SU-DHL-6 (cell line): ENCODE data around the gene CEP128.

Source experiments
- H2AFZ ChIP-seq: fragments of 200-600 bp; sonication (generic); 2 replicates; pipeline ENCODE4 v1.6.1; 2014; ENCODE audit warnings: low read depth, mild to moderate bottlenecking, moderate library complexity, mixed read lengths, antibody characterized with exemption, low read length; ENCODE audit not compliant: severe bottlenecking
- H3F3A ChIP-seq: fragments of 200-600 bp; shearing (Covaris generic); 2 replicates; pipeline ENCODE4 v1.6.0; 2016; ENCODE audit warnings: antibody characterized with exemption, mild to moderate bottlenecking; ENCODE audit not compliant: insufficient read depth
- H3K27ac ChIP-seq: fragments of 200-600 bp; sonication (generic); 2 replicates; pipeline ENCODE4 v1.5.1; 2016; ENCODE audit warnings: low read depth, mild to moderate bottlenecking, low read length, moderate library complexity, mixed read lengths
- H3K27me3 ChIP-seq: fragments of 200-600 bp; sonication (generic), shearing (Covaris generic); 2 replicates; pipeline ENCODE4 v1.6.0; 2014; ENCODE audit warnings: mild to moderate bottlenecking, low read length
- H3K36me3 ChIP-seq: fragments of 200-600 bp; sonication (generic); 2 replicates; pipeline ENCODE4 v1.6.1; 2014; ENCODE audit warnings: mild to moderate bottlenecking, low read length, mixed read lengths
- H3K4me2 ChIP-seq: fragments of 300-600, 200-600 bp; shearing (Covaris generic), sonication (generic); 2 replicates; pipeline ENCODE4 v1.6.0; 2014; ENCODE audit warnings: low read length, low read depth, mild to moderate bottlenecking; ENCODE audit not compliant: poor library complexity, severe bottlenecking
- H3K4me3 ChIP-seq: fragments of 200-600 bp; sonication (generic); 2 replicates; pipeline ENCODE4 v1.5.1; 2014; ENCODE audit warnings: antibody characterized with exemption, low read length, mild to moderate bottlenecking, mixed read lengths; ENCODE audit not compliant: insufficient read depth, poor library complexity, severe bottlenecking
- H3K79me2 ChIP-seq: fragments of 200-600 bp; sonication (generic); 2 replicates; pipeline ENCODE4 v1.6.1; 2014; ENCODE audit warnings: mild to moderate bottlenecking, low read length, moderate library complexity; ENCODE audit not compliant: insufficient read depth
- H3K9ac ChIP-seq: fragments of 200-600 bp; sonication (generic); 2 replicates; pipeline ENCODE4 v1.7.0; 2014; ENCODE audit warnings: mild to moderate bottlenecking, low read length
- H3K9me2 ChIP-seq: fragments of 200-600 bp; sonication (generic); replicated peaks from 2 replicates; pipeline ENCODE4 v1.6.1; 2014; ENCODE audit warnings: low read length; ENCODE audit not compliant: insufficient read depth
- H3K9me3 ChIP-seq: fragments of 200-600 bp; sonication (generic); 2 replicates; pipeline ENCODE4 v1.6.1; 2014; ENCODE audit warnings: low read length, mixed read lengths; ENCODE audit not compliant: insufficient read depth
- H4K20me1 ChIP-seq: fragments of 200-600 bp; sonication (generic); 2 replicates; pipeline ENCODE4 v1.6.1; 2014; ENCODE audit warnings: low read depth, mild to moderate bottlenecking, antibody characterized with exemption, low read length, moderate library complexity, mixed read lengths
- CTCF ChIP-seq: fragments of 200-600 bp; sonication (generic); IDR thresholded peaks from one replicate; pipeline ENCODE4 v1.5.1; 2017; ENCODE audit warnings: antibody characterized with exemption, mild to moderate bottlenecking, low read length, moderate library complexity; ENCODE audit not compliant: insufficient read depth, poor library complexity, severe bottlenecking
- EZH2phosphoT487 ChIP-seq: fragments of 200-600 bp; sonication (generic), shearing (Covaris generic); conservative IDR thresholded peaks from 2 replicates; pipeline ENCODE4 v1.6.1; 2018; ENCODE audit warnings: mild to moderate bottlenecking, antibody characterized with exemption, low read length, moderate library complexity, mixed read lengths

The CEP128 gene

DNA sequence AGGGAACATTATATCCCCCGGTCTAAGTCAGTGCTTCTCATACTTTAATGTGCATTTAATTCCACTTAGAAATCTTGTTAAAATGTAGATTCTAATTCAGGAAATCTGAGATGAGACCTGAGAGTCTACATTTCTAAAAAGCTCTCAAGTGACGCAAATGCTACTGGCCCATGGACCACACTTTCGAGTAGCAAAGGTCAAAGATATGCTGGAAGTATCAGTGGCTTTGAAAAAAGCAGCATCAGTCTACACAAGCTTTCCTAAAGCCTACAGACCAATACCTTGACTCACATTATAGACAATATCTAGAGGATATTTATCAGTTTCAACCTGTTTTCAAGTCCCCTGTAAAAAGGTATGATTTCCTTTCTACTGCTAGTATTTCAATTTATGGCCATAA is 248.6 kb downstream of the CEP128 start:
- Histone ChIP-seq H3K27me3 (no peaks in the 10 kb centered on the region), H3K27ac (no peak overlapping the region), H2AFZ (no peak overlapping the region), H4K20me1 (no peaks in the 10 kb centered on the region), H3K4me3 (no peak overlapping the region), H3K36me3 (no peaks in the 10 kb centered on the region), H3K79me2 (no peaks in the 10 kb centered on the region), H3K9ac (no peak overlapping the region), H3F3A (no peaks in the 10 kb centered on the region), H3K4me2 (no peak overlapping the region), H3K9me3 (no peaks in the 10 kb centered on the region), H3K9me2 (no peaks in the 10 kb centered on the region)
- TF ChIP-seq EZH2phosphoT487 (no peak), CTCF (no peak)

- H3K9ac ChIP-seq = no peak overlapping the region
- no peaks in the 10 kb centered on the region for H3K9me2 ChIP-seq
- no peaks in the 10 kb centered on the region for H3K27me3 ChIP-seq
- H3K36me3 ChIP-seq = no peaks in the 10 kb centered on the region
- H3K9me3 ChIP-seq = no peaks in the 10 kb centered on the region
- H4K20me1 ChIP-seq = no peaks in the 10 kb centered on the region
- no peak for TF ChIP-seq EZH2phosphoT487
- no peak overlapping the region for H3K4me3 ChIP-seq
- no peak overlapping the region for H3K27ac ChIP-seq
- no peak overlapping the region for H3K4me2 ChIP-seq
- no peak overlapping the region for H2AFZ ChIP-seq
- no peaks in the 10 kb centered on the region for H3F3A ChIP-seq
- no peaks in the 10 kb centered on the region for H3K79me2 ChIP-seq
Measured at GRCh38 chr14:80681651-80682050, 259.9 kb downstream of the CEP128 start.

DNA sequence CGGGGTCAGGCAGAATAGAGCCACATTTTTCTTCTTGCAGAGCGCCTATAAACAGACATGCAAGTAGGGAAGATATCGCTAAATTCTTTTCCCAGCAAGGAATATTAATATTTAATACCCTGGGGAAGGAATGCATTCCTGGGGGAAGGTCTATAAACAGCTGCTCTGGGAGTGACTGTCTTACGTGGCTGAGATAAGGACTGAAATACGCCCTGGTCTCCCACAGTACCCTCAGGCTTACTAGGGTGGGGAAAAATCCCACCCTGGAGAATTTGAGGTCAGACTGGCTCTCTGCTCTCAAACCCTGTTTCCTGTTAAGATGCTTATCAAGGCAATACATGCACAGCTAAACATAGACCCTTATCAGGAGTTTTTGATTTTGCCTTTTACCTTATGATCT is 262.3 kb downstream of the CEP128 start:
- no peak overlapping the region for H3K9ac ChIP-seq
- no peaks in the 10 kb centered on the region for H3K9me3 ChIP-seq
- H3K27me3 ChIP-seq = no peaks in the 10 kb centered on the region
- H3K27ac ChIP-seq = no peak overlapping the region
- no peaks in the 10 kb centered on the region for H3K36me3 ChIP-seq
- no peaks in the 10 kb centered on the region for H3K79me2 ChIP-seq
- H4K20me1 ChIP-seq = no peaks in the 10 kb centered on the region
- no peaks in the 10 kb centered on the region for H3F3A ChIP-seq
- H3K4me3 ChIP-seq = no peak overlapping the region
- H3K4me2 ChIP-seq = no peak overlapping the region
- TF ChIP-seq CTCF (no peak), EZH2phosphoT487 (no peak)
- no peaks in the 10 kb centered on the region for H3K9me2 ChIP-seq
- H2AFZ ChIP-seq = no peak overlapping the region

GRCh38 chr14:80678436-80678835 is 263.1 kb downstream of the CEP128 start:
- TF ChIP-seq EZH2phosphoT487 = no peak
- TF ChIP-seq CTCF = no peak
- H3K79me2 ChIP-seq = no peaks in the 10 kb centered on the region

More at GRCh38 chr14:80678436-80678835, 263.1 kb downstream of the CEP128 start:
- no peak overlapping the region for H3K9ac ChIP-seq
- no peaks in the 10 kb centered on the region for H3K9me2 ChIP-seq
- H4K20me1 ChIP-seq = no peaks in the 10 kb centered on the region
- no peaks in the 10 kb centered on the region for H3K9me3 ChIP-seq
- no peak overlapping the region for H3K4me2 ChIP-seq
- H2AFZ ChIP-seq = no peak overlapping the region
- no peaks in the 10 kb centered on the region for H3F3A ChIP-seq
- no peak overlapping the region for H3K4me3 ChIP-seq
- H3K27me3 ChIP-seq = no peaks in the 10 kb centered on the region
- no peak overlapping the region for H3K27ac ChIP-seq
- H3K36me3 ChIP-seq = no peaks in the 10 kb centered on the region
